CD4-positive, alpha-beta T cell treated with Interleukin-4 for 4 hours (primary cell): ENCODE data around the gene SLC10A7.

Experiments
- DNase-seq: peaks from one replicate; pipeline ENCODE4 v3.0.0-alpha.2; 2020

Gene SLC10A7

GRCh38 chr4:146343776-146344175, 178.0 kb downstream of the SLC10A7 start:
- no peak for DNase-seq

DNA sequence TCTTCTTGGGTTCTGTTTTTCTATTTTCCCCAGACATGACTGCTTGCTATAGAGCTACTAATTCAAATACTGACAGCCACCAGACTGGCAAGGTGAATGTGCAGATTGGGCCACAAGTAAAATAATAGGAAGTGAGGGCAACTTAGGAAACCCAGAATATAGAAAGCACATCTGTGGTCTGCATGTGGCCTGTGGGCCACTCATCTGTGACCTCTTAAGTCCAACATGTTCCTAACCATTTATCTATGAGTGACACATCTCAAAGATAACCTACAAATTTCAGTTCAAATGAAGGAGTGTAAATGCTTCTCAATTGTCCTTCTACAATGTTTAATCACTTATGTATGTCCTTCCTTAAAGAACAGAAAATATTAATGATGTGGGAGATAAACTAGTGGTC, 178.5 kb downstream of the SLC10A7 start:
- no peak for DNase-seq

DNA sequence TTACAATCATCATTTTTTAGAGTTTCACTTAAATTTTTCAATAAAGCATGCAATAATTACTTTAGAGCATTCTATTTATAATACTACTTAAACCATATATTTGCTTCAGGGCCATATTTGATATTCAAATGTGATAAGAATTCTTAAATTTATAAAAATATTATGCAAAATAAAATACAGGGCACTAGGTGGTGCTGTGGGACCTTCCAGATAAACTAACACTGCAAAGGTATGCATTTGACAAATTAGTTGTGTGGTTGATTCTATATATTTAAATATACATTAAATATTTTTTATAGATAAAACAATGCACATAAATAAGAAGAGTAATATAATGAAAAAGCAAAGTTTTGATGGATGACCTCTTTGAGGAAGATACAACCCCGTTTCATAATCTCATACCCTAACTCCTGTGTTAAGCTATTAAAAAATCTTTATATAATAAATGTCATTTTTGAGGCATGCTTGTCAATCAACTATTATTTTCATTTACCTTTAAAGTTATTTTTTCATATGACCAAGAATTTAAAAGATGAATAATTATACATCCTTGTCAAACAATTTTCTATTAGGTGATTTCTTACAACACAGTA, 179.0 kb downstream of the SLC10A7 start:
- peak; percentile 46 for DNase-seq

- no peak for DNase-seq
Measured at GRCh38 chr4:146340798-146341197, 180.9 kb downstream of the SLC10A7 start.

DNA sequence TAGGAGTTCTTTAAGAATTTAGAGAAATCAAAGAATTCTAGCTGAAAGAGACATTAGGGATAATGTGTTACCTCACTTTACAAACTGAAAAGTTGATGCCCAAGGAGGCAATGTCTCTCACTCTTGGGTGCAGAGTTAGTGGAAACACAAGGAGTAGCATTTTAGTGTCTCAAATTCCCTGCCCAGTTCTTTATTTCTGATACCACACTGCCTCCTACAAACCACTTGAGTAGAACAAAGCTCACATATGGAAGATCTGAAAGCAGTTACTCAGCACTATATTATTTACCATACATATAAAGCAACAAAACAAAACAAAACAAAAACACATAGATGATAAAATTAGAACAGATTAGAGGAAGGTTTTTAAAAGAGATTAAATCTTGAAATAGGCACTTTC, 183.2 kb downstream of the SLC10A7 start:
- DNase-seq: no peak

- no peak for DNase-seq
Measured at GRCh38 chr4:146336410-146336807, 185.3 kb downstream of the SLC10A7 start.

- DNase-seq: no peak
Measured at GRCh38 chr4:146335763-146336409, 185.9 kb downstream of the SLC10A7 start.

GRCh38 chr4:146334862-146335449, 186.8 kb downstream of the SLC10A7 start:
- no peak for DNase-seq

DNA sequence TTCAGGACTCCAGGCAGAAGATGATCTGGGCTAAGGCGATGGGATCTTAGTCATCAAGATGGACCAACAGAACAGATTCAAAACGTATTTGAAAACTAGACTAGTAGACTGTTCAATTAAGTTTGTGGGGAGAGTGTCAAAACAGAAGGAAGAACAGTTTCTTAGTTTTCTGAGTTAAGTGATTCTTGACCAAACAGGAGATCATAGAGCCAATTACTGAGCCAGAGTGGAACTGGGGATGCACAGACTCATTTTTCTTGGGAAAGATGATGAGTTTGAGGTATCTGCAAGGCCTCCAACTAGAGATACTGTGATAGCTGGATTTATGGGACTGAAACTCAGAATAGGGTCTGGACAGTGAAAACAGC, 187.9 kb downstream of the SLC10A7 start:
- no peak for DNase-seq

GRCh38 chr4:146333187-146333894, 188.4 kb downstream of the SLC10A7 start:
- no peak for DNase-seq

DNA sequence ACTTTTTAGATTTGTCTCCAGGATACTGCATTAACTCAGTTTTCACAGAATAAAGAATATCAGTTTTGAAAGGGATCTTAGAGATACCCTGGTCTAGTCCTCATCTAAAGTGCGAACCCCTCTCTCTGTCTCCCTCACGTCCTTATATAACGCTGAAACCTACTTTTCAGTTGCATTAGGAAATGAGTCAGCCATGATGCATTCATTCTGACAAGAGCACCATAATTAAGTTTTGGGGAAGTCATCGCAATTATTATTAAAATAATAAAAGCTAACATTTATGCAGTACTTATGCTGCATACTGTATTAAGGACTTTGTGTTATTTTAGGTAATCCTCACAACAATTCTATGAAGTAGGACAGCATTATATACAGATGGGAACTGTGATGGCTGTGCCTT, 191.3 kb downstream of the SLC10A7 start:
- no peak for DNase-seq

- no peak for DNase-seq
Measured at GRCh38 chr4:146329050-146329716, 192.6 kb downstream of the SLC10A7 start.

DNA sequence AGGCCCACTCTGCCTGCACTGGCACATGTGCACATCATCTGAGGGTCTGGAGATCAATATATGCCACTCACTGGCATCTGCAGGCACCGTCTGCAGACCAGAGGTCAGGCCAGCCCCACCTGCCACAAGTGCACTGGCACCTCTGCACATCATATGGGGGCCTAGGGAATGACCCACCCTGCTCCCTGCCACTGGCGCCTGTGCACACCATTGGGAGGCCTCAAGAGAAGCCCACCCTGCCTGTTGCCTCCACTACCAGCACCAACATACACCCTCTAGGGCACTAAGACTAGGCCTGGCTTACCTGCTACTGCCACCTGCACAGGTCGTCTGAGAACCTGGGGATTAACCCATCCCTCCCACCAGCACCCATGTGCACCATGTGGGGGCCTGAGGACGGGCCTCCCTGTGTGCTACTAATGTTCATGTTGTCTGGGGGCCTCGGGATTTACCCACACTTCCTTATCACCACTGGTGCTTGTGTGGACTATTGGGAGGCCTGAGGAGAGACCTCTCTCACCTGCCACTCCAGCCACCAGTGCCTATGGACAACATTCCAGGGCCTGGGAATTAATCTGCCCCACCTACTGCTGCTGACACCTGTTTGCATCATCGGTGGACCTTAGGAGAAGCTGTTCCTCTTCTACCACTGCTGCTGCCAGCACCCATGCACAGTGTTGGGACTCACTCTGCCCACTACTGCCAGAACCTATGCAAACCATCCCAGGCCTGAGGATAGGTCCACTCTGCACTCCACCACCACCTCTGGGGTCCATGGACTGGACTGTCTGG, 193.7 kb downstream of the SLC10A7 start:
- no peak for DNase-seq

GRCh38 chr4:146318894-146319293, 202.8 kb downstream of the SLC10A7 start:
- DNase-seq: no peak

DNA sequence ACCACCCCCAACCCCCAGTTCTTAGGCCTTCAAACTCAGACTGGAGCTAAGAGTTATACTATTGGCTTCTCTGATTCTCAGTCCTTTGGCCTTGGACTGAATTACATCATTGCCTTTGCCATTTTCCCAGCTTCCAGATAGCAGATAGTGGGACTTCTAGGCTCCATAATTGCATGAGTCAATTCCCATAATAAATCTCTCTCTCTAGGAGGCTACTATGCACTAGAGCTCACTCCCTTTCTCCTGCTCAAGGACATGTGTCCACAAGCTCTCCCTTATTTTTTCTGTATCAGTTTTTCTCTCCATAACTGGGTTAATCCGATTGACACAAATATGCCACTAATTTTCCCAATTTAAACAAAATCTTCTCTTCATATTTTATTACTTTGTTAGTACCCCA, 204.0 kb downstream of the SLC10A7 start:
- no peak for DNase-seq

GRCh38 chr4:146315184-146315583, 206.6 kb downstream of the SLC10A7 start:
- DNase-seq: no peak

DNA sequence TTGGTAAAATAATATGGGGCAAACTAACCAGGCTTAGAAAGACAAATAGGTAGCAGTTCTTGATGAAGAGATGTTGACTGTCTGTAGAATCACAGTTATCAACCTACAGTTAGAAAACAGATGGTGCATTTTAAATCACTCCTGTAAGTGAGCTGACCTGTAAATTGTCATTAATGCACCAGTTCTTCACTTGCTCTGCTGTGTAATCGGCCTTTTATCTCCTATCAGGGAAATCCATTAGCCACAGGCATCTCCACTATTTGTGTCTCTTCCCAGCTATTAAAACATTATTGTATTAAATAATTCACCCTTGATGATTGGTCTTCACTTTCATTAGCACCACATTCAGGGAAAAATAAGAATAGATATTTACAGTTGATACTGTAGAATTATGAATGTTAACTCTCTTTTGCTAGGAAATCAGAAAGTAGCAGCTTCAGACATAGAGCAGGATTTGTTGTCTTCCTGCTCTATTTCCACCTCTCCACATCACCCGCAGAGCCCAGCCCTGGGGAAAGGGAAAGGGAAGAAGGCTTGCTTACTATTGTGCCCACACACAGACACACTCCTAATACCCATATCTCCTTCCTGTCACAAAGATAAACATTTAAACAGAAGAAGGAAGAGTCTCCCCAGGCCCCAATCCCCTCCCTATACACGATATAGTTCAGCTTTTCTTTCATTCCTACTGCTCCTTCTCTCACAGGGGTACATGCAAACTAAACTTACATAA, 210.3 kb downstream of the SLC10A7 start:
- no peak for DNase-seq

- DNase-seq: no peak
Measured at GRCh38 chr4:146310319-146311021, 211.3 kb downstream of the SLC10A7 start.

DNA sequence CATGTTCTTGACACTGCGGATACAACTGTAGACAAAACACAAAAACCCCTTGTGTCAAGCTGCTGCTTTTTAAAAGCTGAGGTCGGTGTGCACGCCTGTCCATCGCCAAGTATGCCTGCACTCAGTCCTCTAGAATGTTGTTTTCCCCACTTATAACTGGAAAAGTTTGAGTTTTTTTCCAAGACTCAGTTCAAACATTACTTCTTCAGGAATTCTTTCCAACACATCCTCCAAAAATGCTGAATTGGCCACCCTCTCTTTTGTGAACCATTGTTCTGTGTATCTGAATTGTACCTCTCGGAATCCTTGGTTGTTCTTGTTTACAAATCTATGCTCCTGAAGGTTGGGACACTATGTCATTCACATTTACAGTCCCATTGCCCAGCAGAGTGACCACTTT, 212.8 kb downstream of the SLC10A7 start:
- DNase-seq: no peak

DNA sequence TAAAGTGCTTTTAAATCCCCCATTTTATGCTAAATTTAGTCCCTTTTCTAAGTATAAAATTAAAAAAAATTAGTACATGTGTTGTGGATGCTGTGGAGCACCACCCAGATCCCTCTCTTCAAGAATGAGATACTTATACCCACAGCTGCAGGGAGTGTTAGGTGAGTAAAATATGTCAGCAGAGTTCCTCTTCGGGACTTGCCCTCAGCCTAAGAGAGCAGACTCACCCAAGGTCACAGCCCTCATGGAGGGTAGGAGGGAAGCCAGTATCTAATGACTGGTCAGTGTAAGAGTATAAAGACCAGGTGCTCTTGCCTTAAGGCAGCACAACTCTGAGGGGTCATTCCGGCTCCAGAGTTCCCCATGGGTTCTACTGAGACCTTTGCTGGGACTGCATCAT, 218.9 kb downstream of the SLC10A7 start:
- DNase-seq: no peak

DNA sequence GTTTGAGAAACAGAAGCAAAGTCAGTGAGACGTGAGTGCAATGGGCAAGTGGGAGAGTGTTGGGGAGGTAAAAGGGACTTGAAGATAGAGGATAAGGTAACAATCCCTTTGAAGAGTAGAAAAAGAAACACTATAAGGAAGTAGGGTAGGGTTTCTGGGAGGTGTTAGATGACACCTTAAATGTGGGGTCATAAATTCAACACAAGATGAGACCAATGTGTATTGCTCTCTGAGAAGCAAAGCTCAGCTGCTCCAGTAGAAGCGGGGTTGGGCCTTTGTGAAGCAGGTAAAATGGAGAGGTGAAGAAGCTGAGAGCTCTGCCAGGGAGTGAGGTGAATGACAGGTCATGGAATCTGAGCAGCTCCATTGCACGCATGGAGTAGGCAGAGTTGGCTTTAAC, 222.1 kb downstream of the SLC10A7 start:
- no peak for DNase-seq
